WI38 (cell line): ENCODE data around the gene DEFB114.

ENCODE experiments used
- H3K4me3 ChIP-seq: 2 replicates; pipeline ENCODE4 v1.5.1; 2011; ENCODE audit warnings: low read depth, mild to moderate bottlenecking, control low read depth, low read length
- TF ChIP-seq, protein P1 (sequence below): IDR thresholded peaks from 2 replicates; pipeline ENCODE4 v1.5.1; 2012; ENCODE audit warnings: low read depth, mild to moderate bottlenecking, control low read depth, low read length

Gene DEFB114

DNA sequence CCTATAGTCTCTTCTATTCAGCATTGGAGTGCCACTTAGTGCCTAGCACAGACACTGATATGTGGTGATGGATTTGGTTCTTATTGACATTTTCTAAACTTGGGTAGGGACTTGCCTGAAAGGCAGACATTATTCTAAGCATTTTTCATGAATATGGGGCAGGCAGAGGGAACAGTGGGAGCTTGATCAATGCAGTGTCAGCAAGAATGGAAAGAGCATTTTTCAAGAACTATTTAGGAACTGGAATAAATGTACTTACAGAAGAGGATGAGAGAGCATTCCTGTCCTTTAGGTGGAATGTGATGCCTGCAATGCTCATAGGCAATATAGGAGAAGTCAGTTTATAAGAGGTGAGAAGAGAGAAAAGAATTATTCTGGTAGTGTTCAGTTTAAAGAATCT lies 26.2 kb downstream of the DEFB114 start:
- TF ChIP-seq, protein P1, sequence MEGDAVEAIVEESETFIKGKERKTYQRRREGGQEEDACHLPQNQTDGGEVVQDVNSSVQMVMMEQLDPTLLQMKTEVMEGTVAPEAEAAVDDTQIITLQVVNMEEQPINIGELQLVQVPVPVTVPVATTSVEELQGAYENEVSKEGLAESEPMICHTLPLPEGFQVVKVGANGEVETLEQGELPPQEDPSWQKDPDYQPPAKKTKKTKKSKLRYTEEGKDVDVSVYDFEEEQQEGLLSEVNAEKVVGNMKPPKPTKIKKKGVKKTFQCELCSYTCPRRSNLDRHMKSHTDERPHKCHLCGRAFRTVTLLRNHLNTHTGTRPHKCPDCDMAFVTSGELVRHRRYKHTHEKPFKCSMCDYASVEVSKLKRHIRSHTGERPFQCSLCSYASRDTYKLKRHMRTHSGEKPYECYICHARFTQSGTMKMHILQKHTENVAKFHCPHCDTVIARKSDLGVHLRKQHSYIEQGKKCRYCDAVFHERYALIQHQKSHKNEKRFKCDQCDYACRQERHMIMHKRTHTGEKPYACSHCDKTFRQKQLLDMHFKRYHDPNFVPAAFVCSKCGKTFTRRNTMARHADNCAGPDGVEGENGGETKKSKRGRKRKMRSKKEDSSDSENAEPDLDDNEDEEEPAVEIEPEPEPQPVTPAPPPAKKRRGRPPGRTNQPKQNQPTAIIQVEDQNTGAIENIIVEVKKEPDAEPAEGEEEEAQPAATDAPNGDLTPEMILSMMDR = no peak
- no peak overlapping the region for H3K4me3 ChIP-seq

DNA sequence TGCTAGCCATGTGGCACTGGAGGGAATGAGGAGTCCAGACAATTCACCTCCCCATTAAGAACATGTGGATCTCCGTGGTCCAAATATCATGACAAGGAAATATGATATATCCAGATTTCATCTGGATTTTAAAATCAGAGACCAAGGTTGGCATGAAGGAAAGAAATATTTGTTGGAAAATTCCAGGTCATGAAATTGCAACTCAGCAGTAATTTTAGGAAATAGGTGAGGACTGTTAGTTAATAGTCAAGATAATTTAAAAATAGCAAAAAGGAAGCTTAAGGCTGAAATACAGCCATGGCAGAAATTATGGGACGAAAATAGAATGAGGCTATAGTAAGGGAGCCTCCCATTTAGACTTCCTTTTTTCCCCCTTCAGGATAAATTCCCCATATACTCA lies 26.9 kb downstream of the DEFB114 start:
- TF ChIP-seq, protein P1 = no peak
- H3K4me3 ChIP-seq = no peak overlapping the region

DNA sequence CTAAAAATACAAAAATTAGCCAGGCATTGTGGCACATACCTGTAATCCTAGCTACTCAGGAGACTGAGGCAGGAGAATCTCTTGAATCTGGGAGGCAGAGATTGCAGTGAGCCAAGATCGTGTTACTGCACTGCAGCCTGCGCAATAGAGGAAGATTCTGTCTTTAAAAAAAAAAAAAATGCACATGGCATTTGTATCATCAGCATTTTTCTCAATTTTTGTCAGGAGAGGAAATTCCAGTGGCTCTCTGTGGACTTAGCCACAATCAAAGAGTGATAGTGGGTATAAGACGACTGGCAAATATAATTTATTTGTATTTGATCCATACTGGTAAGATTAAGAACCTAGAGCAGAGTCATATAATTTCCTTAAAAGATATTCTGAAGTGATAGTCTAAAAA lies 28.6 kb downstream of the DEFB114 start:
- TF ChIP-seq, protein P1 = no peak
- no peak overlapping the region for H3K4me3 ChIP-seq

DNA sequence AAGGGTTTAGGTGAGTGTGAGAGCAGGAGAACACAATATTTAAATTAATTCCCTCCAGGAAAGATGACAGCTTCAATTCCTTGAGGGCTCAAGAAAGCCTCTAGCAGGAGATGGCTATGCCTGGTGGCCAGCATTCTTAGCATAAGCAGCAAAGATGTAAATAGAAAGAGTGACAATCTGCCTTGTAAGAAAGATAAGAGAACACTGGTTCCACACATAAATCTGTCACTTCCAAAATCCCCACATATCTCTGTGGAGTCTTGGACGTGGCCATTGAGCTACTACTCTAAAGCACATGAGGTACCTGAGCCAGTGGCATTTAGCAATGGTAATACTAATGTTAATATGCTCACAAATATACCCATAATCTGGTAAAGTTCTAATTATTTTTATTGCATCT lies 29.2 kb downstream of the DEFB114 start:
- no peak overlapping the region for H3K4me3 ChIP-seq
- TF ChIP-seq, protein P1 = no peak

DNA sequence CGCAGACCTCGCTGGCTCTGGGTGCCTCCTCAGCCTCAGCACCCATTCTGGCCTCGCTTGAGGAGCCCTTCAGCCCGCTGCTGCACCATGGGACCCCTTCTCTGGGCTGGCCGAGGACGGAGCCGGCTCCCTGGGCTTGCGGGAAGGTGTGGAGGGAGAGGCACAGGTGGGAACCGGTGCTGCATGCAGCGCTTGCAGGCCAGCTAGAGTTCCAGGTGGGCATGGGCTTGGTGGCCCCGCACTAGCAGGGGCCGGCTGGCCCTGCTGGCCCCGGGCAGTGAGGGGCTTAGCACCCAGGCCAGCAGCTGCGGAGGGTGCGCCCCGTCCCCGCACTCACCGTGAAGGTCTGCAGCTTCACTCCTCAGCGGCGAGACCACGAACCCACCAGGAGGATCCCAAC lies 30.4 kb downstream of the DEFB114 start:
- TF ChIP-seq, protein P1 = no peak
- H3K4me3 ChIP-seq = no peak overlapping the region

DNA sequence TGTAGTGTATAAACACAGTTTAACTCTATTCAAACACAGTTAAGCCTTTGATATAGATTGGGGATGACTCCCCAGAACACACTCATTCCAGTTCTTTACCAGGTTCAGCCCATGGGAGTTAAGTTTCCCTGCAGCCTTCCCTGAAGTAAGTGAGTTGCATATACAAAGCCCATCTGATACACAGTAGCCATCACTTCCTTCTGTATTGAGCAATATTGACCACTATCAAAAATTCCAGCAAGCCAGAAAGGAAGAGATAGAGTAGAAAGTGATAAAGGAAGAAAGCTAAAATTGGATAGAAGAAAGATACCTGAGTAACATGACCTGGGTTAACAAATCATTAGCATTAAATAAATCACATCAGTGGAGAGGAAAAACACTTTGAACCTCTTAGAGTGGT lies 34.6 kb downstream of the DEFB114 start:
- TF ChIP-seq, protein P1 = no peak
- H3K4me3 ChIP-seq = no peak overlapping the region

DNA sequence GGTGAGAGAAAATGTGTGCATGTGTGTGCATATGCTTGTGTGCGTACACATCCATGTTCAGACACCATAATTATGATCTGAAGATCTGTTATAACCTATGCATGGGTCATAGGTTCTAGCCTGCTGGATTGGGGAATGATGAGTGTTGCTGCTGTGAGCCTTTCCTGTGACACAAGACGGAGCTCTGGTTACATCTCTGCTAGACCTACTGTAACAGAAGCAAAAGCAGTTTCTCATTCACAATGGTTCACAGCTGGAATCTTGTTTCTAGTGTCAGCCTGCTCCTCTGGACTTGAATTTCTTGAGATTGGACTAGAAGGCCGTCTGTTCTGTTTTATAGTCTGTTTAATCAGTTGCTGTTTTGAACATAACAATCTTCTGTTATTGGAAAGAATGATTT lies 40.1 kb downstream of the DEFB114 start:
- TF ChIP-seq, protein P1 = no peak
- H3K4me3 ChIP-seq = no peak overlapping the region
